GM23338 (cell line): ENCODE measurements around the gene RNASET2. TPM values are rescaled to one million over a fixed set of nuclear protein-coding genes. Genes with fewer than 3 reads are reported as not detected.
"Not testable (repeated sequence)": the region's sequence is repeated elsewhere in the genome, so short reads cannot be mapped to it uniquely, and the experiment has no call there.

Experiments
- ATAC-seq: fragments of 200-7000 bp; cut with Tn5 transposase; 3 replicates; pipeline ENCODE4 v1.9.1; 2020
- DNase-seq: peaks from one replicate; pipeline ENCODE4 v3.0.0-alpha.2; 2015; ENCODE audit warnings: low spot score
- H2AFZ ChIP-seq: fragments of 200-600 bp; sonication (generic); 2 replicates; pipeline ENCODE4 v1.8.0; 2016; ENCODE audit warnings: antibody characterized with exemption, mild to moderate bottlenecking, moderate library complexity
- H3F3A ChIP-seq: fragments of 200-600 bp; sonication (generic); replicated peaks from 2 replicates; pipeline ENCODE4 v1.8.0; 2017; ENCODE audit warnings: antibody characterized with exemption, mixed run types, low read depth
- H3K27ac ChIP-seq: fragments of 200-600 bp; sonication (generic); 2 replicates; pipeline ENCODE4 v1.6.1; 2016; ENCODE audit warnings: low read depth
- H3K27me3 ChIP-seq: fragments of 200-600 bp; sonication (generic); 2 replicates; pipeline ENCODE4 v1.8.0; 2016; ENCODE audit warnings: mild to moderate bottlenecking, mixed run types, moderate library complexity; ENCODE audit not compliant: insufficient read depth
- H3K36me3 ChIP-seq: fragments of 200-600 bp; sonication (generic); 2 replicates; pipeline ENCODE4 v1.8.0; 2016; ENCODE audit warnings: mild to moderate bottlenecking; ENCODE audit not compliant: insufficient read depth
- H3K4me1 ChIP-seq: fragments of 200-600 bp; sonication (generic); 2 replicates; pipeline ENCODE4 v1.8.0; 2016; ENCODE audit warnings: mild to moderate bottlenecking, moderate library complexity; ENCODE audit not compliant: insufficient read depth
- H3K4me2 ChIP-seq: fragments of 200-600 bp; sonication (generic); 2 replicates; pipeline ENCODE4 v1.7.1; 2017; ENCODE audit warnings: mixed run types
- H3K4me3 ChIP-seq: fragments of 200-600 bp; sonication (generic); 2 replicates; pipeline ENCODE4 v1.6.1; 2016; ENCODE audit warnings: mixed run types
- H3K79me2 ChIP-seq: fragments of 200-600 bp; sonication (generic); replicated peaks from 2 replicates; pipeline ENCODE4 v1.8.0; 2017; ENCODE audit warnings: mild to moderate bottlenecking; ENCODE audit not compliant: insufficient read depth
- H3K9me2 ChIP-seq: fragments of 200-600 bp; sonication (generic); 2 replicates; pipeline ENCODE4 v1.8.0; 2017; ENCODE audit not compliant: insufficient read depth
- H4K20me1 ChIP-seq: fragments of 200-600 bp; sonication (generic); replicated peaks from 2 replicates; pipeline ENCODE4 v1.8.0; 2017; ENCODE audit warnings: mild to moderate bottlenecking; ENCODE audit not compliant: insufficient read depth
- H3K27ac Mint-ChIP-seq: 2 replicates; pipeline ENCODE4 v1.8.0; 2020; ENCODE audit warnings: inconsistent platforms, mild to moderate bottlenecking, moderate library complexity, mixed read lengths
- H3K27me3 Mint-ChIP-seq: 3 replicates; pipeline ENCODE4 v1.8.0; 2022; ENCODE audit warnings: low read depth, mild to moderate bottlenecking, moderate library complexity, mixed read lengths, inconsistent platforms; ENCODE audit not compliant: insufficient read depth, poor library complexity
- H3K36me3 Mint-ChIP-seq: 3 replicates; pipeline ENCODE4 v1.8.0; 2021; ENCODE audit warnings: low read depth, mild to moderate bottlenecking, inconsistent platforms, moderate library complexity, mixed read lengths
- H3K4me1 Mint-ChIP-seq: 3 replicates; pipeline ENCODE4 v1.8.0; 2020; ENCODE audit warnings: mild to moderate bottlenecking, inconsistent platforms, mixed read lengths
- H3K4me3 Mint-ChIP-seq: 3 replicates; pipeline ENCODE4 v1.8.0; 2021; ENCODE audit warnings: moderate library complexity, mild to moderate bottlenecking, inconsistent platforms, mixed read lengths
- H3K9me3 Mint-ChIP-seq: 3 replicates; pipeline ENCODE4 v1.8.0; 2020; ENCODE audit warnings: moderate library complexity, mild to moderate bottlenecking, inconsistent platforms, mixed read lengths
- CREB1 ChIP-seq: fragments of 250-450 bp; sonication (Bioruptor Pico); IDR thresholded peaks from 2 replicates; pipeline ENCODE4 v1.5.0; 2020; ENCODE audit warnings: low read depth, mild to moderate bottlenecking, moderate library complexity
- EZH2phosphoT487 ChIP-seq: fragments of 200-600 bp; sonication (generic); IDR thresholded peaks from one replicate; pipeline ENCODE4 v1.8.1; 2018; ENCODE audit warnings: antibody characterized with exemption; ENCODE audit not compliant: unreplicated experiment
- NANOG ChIP-seq: IDR thresholded peaks from 2 replicates; pipeline ENCODE4 v1.6.1; 2016; ENCODE audit warnings: antibody characterized with exemption, borderline replicate concordance
- POLR2AphosphoS5 ChIP-seq: IDR thresholded peaks from 2 replicates; pipeline ENCODE4 v1.6.1; 2016; ENCODE audit warnings: antibody characterized with exemption, low read depth
- STAT1 ChIP-seq: IDR thresholded peaks from one replicate; pipeline ENCODE4 v1.6.1; 2016; ENCODE audit warnings: antibody characterized with exemption; ENCODE audit not compliant: unreplicated experiment
- polyA plus RNA-seq: library from polyadenylated mRNA; unstranded; fragments of >200 nt; fragmentation: Nextera tagmentation; extraction: Ambion mirVana; gene quantifications from 2 replicates; pipeline ENCODE4 v1.2.1, GENCODE V29; 2016
- total RNA-seq: library from RNA; depleted of rRNA; stranded (reverse); fragments of >200 nt; shearing (Covaris generic); gene quantifications from 2 replicates; pipeline ENCODE4 v1.2.3, GENCODE V29; 2014
- TF ChIP-seq, protein P1 (sequence below): fragments of 250-450 bp; sonication (Bioruptor Pico); IDR thresholded peaks from 2 replicates; pipeline ENCODE4 v1.5.0; 2020; ENCODE audit warnings: mild to moderate bottlenecking, moderate library complexity
- TF ChIP-seq, protein P2 (sequence below): IDR thresholded peaks from one replicate; pipeline ENCODE4 v1.6.1; 2018; ENCODE audit warnings: antibody characterized with exemption; ENCODE audit not compliant: unreplicated experiment

The RNASET2 gene
- total and polyA plus RNA-seq, 2 experiments from 2014 or later: 40.5 to 62.8 TPM

DNA sequence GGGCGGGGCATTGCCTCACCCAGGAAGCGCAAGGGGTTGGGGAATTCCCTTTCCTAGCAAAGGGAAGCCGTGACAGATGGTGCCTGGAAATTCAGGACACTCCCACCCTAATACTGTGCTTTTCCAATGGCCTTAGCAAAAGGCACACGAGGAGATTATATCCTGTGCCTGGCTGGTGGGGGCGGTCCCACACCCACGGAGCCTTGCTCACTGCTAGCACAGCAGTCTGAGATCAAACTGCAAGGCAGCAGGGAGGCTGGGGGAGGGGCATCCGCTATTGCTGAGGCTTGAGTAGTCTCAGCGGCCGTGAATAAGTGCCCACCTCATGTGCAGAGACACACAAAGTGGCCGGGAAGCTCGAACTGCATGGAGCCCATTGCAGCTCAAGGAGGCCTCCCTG is 71.4 kb downstream of the RNASET2 start:
- H3K4me3 Mint-ChIP-seq, H3F3A ChIP-seq, H3K79me2 ChIP-seq, DNase-seq, H3K36me3 ChIP-seq, H3K27ac ChIP-seq, H3K4me1 Mint-ChIP-seq, H3K4me1 ChIP-seq, H3K4me3 ChIP-seq, H4K20me1 ChIP-seq, ATAC-seq, H2AFZ ChIP-seq, H3K27ac Mint-ChIP-seq, H3K27me3 Mint-ChIP-seq, H3K9me2 ChIP-seq, H3K4me2 ChIP-seq, H3K27me3 ChIP-seq: not testable (repeated sequence)
- Mint-ChIP-seq H3K36me3 (peaks cover 13% of the 10 kb centered on the region), H3K9me3 (peaks cover 33% of the 10 kb centered on the region)

DNA sequence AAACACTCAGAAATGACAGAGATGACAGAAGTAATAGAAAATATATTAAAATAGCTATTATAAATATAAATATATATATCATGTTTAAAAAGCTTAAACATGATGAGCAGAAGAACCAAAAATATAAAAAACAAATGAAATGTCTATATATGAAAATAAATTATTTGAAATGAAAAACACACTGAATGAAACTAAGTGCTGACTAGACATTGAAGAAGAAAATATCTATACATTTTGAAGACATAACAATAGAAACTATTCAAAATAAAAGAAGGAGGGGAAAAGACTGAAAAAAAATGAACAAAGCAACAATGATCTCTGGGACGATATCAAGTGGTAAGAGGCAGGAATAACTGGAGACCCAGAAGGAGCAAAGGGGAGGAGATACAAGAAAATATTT is 76.8 kb downstream of the RNASET2 start:
- Histone ChIP-seq H3K79me2 (no peaks in the 10 kb centered on the region), H3K27me3 (no peaks in the 10 kb centered on the region), H3K4me2 (no peak overlapping the region), H2AFZ (no peak overlapping the region), H3K27ac (no peak overlapping the region), H3K4me3 (no peak overlapping the region), H3K36me3 (no peaks in the 10 kb centered on the region; the same call in 1 of the 2 replicates), H3K9me2 (no peaks in the 10 kb centered on the region), H3K4me1 (no peaks in the 10 kb centered on the region), H3F3A (no peaks in the 10 kb centered on the region), H4K20me1 (no peaks in the 10 kb centered on the region)
- H3K36me3 Mint-ChIP-seq: peaks cover 4% of the 10 kb centered on the region
- ATAC-seq: no peak
- no peak for DNase-seq
- H3K4me3 Mint-ChIP-seq: no peak overlapping the region
- peaks cover 8% of the 10 kb centered on the region; the same call in 2 of the 3 replicates for H3K9me3 Mint-ChIP-seq
- no peaks in the 10 kb centered on the region for H3K4me1 Mint-ChIP-seq
- H3K27ac Mint-ChIP-seq: no peak overlapping the region
- no peak for TF ChIP-seq STAT1
- no peak for TF ChIP-seq EZH2phosphoT487
- TF ChIP-seq, protein P1, sequence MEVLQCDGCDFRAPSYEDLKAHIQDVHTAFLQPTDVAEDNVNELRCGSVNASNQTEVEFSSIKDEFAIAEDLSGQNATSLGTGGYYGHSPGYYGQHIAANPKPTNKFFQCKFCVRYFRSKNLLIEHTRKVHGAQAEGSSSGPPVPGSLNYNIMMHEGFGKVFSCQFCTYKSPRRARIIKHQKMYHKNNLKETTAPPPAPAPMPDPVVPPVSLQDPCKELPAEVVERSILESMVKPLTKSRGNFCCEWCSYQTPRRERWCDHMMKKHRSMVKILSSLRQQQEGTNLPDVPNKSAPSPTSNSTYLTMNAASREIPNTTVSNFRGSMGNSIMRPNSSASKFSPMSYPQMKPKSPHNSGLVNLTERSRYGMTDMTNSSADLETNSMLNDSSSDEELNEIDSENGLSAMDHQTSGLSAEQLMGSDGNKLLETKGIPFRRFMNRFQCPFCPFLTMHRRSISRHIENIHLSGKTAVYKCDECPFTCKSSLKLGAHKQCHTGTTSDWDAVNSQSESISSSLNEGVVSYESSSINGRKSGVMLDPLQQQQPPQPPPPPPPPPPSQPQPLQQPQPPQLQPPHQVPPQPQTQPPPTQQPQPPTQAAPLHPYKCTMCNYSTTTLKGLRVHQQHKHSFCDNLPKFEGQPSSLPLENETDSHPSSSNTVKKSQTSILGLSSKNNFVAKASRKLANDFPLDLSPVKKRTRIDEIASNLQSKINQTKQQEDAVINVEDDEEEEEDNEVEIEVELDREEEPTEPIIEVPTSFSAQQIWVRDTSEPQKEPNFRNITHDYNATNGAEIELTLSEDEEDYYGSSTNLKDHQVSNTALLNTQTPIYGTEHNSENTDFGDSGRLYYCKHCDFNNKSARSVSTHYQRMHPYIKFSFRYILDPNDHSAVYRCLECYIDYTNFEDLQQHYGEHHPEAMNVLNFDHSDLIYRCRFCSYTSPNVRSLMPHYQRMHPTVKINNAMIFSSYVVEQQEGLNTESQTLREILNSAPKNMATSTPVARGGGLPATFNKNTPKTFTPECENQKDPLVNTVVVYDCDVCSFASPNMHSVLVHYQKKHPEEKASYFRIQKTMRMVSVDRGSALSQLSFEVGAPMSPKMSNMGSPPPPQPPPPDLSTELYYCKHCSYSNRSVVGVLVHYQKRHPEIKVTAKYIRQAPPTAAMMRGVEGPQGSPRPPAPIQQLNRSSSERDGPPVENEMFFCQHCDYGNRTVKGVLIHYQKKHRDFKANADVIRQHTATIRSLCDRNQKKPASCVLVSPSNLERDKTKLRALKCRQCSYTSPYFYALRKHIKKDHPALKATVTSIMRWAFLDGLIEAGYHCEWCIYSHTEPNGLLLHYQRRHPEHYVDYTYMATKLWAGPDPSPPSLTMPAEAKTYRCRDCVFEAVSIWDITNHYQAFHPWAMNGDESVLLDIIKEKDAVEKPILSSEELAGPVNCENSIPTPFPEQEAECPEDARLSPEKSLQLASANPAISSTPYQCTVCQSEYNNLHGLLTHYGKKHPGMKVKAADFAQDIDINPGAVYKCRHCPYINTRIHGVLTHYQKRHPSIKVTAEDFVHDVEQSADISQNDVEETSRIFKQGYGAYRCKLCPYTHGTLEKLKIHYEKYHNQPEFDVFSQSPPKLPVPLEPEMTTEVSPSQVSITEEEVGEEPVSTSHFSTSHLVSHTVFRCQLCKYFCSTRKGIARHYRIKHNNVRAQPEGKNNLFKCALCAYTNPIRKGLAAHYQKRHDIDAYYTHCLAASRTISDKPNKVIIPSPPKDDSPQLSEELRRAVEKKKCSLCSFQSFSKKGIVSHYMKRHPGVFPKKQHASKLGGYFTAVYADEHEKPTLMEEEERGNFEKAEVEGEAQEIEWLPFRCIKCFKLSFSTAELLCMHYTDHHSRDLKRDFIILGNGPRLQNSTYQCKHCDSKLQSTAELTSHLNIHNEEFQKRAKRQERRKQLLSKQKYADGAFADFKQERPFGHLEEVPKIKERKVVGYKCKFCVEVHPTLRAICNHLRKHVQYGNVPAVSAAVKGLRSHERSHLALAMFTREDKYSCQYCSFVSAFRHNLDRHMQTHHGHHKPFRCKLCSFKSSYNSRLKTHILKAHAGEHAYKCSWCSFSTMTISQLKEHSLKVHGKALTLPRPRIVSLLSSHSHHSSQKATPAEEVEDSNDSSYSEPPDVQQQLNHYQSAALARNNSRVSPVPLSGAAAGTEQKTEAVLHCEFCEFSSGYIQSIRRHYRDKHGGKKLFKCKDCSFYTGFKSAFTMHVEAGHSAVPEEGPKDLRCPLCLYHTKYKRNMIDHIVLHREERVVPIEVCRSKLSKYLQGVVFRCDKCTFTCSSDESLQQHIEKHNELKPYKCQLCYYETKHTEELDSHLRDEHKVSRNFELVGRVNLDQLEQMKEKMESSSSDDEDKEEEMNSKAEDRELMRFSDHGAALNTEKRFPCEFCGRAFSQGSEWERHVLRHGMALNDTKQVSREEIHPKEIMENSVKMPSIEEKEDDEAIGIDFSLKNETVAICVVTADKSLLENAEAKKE (CRISPR knock-in tag): no peak
- no peak for TF ChIP-seq POLR2AphosphoS5
- TF ChIP-seq, protein P2, sequence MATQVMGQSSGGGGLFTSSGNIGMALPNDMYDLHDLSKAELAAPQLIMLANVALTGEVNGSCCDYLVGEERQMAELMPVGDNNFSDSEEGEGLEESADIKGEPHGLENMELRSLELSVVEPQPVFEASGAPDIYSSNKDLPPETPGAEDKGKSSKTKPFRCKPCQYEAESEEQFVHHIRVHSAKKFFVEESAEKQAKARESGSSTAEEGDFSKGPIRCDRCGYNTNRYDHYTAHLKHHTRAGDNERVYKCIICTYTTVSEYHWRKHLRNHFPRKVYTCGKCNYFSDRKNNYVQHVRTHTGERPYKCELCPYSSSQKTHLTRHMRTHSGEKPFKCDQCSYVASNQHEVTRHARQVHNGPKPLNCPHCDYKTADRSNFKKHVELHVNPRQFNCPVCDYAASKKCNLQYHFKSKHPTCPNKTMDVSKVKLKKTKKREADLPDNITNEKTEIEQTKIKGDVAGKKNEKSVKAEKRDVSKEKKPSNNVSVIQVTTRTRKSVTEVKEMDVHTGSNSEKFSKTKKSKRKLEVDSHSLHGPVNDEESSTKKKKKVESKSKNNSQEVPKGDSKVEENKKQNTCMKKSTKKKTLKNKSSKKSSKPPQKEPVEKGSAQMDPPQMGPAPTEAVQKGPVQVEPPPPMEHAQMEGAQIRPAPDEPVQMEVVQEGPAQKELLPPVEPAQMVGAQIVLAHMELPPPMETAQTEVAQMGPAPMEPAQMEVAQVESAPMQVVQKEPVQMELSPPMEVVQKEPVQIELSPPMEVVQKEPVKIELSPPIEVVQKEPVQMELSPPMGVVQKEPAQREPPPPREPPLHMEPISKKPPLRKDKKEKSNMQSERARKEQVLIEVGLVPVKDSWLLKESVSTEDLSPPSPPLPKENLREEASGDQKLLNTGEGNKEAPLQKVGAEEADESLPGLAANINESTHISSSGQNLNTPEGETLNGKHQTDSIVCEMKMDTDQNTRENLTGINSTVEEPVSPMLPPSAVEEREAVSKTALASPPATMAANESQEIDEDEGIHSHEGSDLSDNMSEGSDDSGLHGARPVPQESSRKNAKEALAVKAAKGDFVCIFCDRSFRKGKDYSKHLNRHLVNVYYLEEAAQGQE: no peak
- no peak for TF ChIP-seq CREB1 (CRISPR knock-in tag)
- no peak for TF ChIP-seq NANOG
- H3K27me3 Mint-ChIP-seq: peaks cover 2% of the 10 kb centered on the region
